ENCODE data around the gene KBTBD2. TPM values are rescaled to one million over a fixed set of nuclear protein-coding genes. Genes with fewer than 3 reads are reported as not detected.
"Not testable (repeated sequence)": the region's sequence is repeated elsewhere in the genome, so short reads cannot be mapped to it uniquely, and the experiment has no call there.

Gene KBTBD2
- 36.8 and 38.5 TPM in 2 replicates for total RNA-seq

GRCh38 chr7:32891043-32891799 is at the start of gene KBTBD2:
Gene KBTBD2, minus strand, starts transcription at chr7:32891760. Its CDS starts 12,156 bp downstream, at chr7:32879604.
- intact Hi-C loops (cut with micrococcal nuclease) = loop anchor here (2.0 kb wide), 2 partner anchors 20 to 44 kb away; no protein-coding TSS in a partner anchor

DNA sequence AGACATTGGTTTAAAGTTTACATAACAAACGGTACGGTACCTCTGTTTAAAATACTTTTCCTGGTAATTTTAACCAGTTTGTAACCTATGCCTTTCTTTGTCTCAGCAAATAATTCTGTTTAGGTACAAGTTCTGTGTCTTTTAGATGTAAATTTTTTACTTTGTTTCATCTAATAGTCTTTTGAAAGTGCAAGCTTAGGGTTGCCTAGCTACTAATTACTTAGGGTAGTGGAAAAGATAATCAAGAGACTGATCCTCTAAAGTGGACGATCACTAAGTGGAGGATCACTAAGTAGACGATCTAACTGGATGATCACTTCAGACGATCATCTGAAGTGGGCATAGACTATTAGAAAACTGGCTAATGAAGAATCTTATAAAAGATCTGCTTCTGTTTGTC is 49.6 kb upstream of the KBTBD2 start:
- intact Hi-C loops (cut with micrococcal nuclease) = loop anchor here (5.0 kb wide), 1 partner anchor 166 kb away; the partner anchor contains the start of gene RP9

DNA sequence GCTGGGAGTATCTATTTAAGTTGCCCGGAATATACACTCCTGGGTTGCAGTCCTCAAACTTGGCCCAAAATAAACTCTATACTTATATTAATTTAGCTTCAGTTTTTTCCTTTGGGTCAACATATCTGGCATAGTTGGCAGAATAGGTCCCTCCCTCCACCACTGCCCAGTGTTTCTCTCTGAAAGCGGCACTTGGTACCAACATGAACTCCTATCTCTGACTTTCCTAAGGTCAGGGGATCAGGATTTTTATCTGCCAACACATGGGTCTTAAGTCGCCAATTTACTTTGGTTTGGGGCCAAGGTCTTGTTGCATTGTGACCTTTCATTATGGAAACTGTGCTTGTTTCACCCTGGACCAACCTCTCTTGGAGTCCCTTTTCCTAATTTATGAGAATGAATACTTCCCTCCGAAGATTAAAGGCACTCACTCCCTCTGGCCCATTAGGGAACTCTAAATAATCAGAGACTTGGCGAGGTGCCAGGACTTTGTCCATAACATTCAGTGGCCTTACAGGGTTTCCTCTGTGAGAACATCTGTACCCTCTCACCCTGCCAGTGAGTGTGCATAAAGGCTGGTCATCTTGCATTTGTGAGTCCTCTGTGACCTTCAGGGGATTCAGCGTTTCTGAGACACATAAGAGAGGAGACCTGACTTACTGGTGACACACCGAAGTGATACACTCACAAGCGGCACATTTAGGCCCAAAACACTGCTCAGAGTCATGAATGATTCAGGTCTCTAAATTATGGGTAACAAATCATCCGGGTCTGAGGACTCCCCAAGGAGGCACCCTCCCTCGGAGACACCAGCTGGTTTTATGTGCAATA is 46.0 kb upstream of the KBTBD2 start:
- intact Hi-C loops (cut with micrococcal nuclease) = no loop called here

DNA sequence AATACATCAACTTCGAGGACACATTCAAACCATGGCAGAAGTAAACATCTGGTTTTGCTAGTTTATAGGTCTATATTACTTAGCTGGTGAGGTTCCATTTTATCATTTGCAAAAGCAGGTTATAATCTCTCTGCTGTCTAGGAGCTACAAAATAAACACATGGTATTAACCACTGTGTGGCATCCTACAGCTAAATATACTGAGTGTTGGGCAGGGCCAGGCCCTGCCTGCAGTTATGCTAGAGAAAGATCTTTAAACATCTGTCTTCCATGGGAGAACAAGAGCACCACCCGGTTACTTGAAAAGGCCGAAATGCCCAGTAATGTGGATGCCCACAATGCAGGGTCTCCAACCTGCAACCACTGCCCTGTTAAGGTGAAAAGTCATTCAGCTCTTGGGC is 45.1 kb upstream of the KBTBD2 start:
- intact Hi-C loops (cut with micrococcal nuclease) = no loop called here

DNA sequence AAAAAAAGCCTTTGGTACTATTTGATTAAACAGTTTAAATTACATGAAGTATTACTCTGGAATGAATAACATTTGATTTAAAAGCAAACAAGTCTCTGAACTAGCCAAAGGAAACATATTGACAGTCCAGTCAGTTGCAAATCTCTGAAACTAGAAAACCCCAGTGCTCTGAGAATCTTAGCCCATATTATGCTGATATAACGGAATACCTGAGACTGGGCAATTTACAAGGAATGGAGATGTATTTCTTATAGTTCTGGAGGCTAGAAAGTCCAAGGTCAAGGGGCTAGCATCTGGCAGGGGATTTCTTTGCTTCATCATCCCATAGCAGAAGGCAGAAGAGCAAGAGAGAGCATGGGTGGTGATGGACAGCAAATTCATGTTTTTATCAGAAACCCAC is 44.0 kb upstream of the KBTBD2 start:
- intact Hi-C loops (cut with micrococcal nuclease) = no loop called here

GRCh38 chr7:32930378-32930777 is 38.8 kb upstream of the KBTBD2 start:
- intact Hi-C loops (cut with micrococcal nuclease) = no loop called here

DNA sequence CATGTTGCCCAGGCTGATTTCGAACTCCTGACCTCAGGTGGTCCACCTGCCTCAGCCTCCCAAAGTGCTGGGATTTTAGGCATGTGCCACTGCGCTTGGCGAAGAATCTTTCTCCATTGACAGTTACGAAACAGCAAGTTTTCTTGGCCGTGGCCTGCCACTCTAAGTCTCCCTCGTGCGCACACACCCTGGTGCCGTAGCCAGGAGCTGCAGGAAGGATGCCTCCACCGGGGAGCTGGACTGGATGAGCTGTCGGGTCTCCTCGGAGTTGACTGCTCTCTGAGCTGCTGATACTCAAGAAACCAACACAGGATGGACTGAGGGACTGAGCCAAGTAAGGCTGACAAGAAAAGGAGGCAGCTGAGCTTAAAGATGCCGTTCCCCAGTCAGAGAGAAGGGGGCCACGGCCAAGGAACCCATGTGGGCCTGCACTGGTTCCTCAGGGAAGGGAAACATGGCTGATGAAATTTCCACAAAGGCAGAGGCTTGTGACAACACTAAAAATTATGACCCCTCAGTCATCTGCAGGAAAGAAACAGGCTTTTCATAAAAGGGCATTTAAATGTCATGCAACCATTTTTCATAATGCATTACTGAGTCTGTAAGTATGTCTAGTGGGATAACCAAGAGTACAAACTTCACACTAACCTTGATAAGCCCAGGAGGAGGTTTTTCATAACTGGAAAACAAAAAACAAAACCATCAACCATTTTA is 38.0 kb upstream of the KBTBD2 start:
- intact Hi-C loops (cut with micrococcal nuclease) = no loop called here

- intact Hi-C loops (cut with micrococcal nuclease) = no loop called here
These were observed 37.3 kb upstream of the KBTBD2 start for GRCh38 chr7:32928785-32929298.

DNA sequence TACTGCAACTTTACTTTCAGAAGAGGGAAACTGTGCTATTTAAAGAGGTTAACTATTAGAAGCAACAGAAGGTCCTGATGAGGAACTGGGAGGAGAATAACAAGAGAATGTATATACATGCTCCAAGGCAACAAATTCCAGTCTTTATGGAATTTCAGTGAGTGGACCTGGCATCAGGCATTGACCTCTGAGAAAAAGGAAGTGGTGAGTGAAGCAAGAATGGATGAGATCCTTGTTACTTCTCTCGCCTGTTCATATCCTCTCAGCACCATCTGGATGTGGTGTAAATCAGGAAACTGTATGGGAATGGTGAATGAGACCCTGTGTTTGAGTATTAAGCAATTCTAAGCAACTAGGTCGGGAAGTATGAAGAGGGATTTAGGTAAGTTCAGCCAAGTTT is 30.3 kb upstream of the KBTBD2 start:
- intact Hi-C loops (cut with micrococcal nuclease) = no loop called here

GRCh38 chr7:32916994-32917393 is 25.4 kb upstream of the KBTBD2 start:
- intact Hi-C loops (cut with micrococcal nuclease) = not testable (repeated sequence)

- intact Hi-C loops (cut with micrococcal nuclease) = no loop called here
These were observed 24.4 kb upstream of the KBTBD2 start for GRCh38 chr7:32916006-32916405.

DNA sequence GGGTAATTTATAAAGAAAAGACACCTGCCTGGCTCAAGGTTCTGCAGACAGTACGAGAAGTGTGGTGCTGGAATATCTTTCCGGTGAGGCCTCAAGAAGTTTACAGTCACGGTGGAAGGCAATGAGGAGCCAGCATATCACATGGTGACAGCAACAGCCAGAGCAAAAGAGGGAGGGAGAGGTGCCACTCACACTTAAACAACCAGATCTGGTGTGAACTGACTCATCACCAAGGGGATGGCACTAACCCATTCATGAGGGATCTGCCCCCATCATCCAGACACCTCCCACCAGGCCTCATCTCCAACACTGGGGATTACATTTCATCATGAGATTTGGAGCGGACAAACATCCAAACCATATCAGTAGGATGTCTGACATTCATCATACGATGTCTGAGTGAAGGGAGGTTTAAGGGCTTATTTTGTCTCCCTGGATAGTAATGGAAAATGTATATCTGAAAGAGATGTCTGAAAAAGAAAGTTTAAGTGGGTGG is 23.5 kb upstream of the KBTBD2 start:
- intact Hi-C loops (cut with micrococcal nuclease) = no loop called here

- intact Hi-C loops (cut with micrococcal nuclease) = no loop called here
These were observed 22.6 kb upstream of the KBTBD2 start for GRCh38 chr7:32914184-32914583.

GRCh38 chr7:32910195-32910594 is 18.6 kb upstream of the KBTBD2 start:
- intact Hi-C loops (cut with micrococcal nuclease) = no loop called here

DNA sequence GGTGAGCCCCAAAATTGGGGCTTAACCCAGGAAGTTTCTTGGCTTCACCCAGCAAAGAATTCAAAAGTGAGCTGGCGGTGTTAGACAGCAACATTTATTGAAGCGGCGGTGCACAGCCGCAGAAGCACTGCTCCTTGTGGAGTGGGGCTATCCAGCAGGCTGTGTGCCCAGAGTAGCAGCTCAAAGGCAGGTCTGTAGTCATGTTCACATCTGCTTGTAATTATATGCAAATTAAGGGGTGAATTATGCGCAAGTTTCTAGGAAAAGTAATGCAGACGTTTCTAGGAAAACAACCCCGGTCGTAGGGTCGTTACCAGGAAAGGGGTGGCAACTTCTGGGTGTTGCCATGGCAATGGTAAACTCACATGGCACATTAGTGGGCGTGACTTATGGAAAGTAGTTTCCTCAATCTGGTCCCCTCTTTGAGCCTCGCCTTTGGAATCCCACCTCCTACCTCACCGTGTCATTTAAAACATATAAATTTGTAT is 13.7 kb upstream of the KBTBD2 start:
- intact Hi-C loops (cut with micrococcal nuclease) = loop anchor here (1.0 kb wide), 6 partner anchors 13 to 410 kb away; partner anchors contain the start of genes AVL9 and BBS9

GRCh38 chr7:32901629-32902028 is 10.1 kb upstream of the KBTBD2 start:
- intact Hi-C loops (cut with micrococcal nuclease) = no loop called here

DNA sequence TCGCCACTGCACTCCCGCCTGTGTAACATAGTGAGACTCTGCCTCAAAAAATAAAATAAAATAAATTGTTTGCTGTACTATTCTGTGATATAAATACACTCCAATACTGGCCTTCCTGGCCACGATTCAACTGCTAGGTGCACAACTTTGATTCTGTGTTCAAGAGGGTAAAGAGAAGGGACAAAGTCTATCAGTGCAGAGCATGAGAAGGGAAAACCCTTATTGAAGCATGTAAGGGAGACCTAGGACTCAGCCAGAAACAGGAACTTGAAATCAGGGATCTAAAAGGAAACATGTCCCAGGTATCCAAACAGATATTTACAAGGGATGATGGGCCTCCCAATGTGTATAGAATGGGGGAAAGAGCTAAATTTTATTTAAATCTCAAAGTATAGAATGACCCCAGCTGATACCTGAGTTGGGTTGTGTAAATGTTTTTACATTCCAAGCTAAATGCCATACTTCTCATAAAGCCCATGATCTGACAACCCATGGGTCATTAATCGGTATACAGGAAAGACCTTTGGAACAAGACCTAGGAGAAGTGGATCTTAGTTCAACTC is 9.0 kb upstream of the KBTBD2 start:
- intact Hi-C loops (cut with micrococcal nuclease) = no loop called here

DNA sequence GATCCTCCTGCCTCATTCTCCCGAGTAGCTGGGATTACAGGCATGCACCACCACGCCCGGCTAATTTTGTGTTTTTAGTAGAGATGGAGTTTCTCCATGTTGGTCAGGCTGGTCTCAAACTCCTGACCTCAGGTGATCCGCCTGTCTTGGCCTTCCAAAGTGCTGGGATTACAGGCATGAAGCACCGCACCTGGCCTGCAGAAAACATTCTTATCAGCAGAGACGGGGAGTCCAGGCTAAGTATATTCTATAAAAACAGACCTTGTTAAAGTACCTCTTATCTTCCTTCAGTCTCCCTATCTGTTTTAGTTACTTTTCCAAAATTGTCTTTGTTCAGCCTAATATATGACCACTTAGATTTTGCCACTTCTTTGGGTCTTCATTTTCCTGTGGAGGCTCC is 5.8 kb upstream of the KBTBD2 start:
- intact Hi-C loops (cut with micrococcal nuclease) = not testable (repeated sequence)

GRCh38 chr7:32896564-32897347 is 5.2 kb upstream of the KBTBD2 start:
- intact Hi-C loops (cut with micrococcal nuclease) = no loop called here

DNA sequence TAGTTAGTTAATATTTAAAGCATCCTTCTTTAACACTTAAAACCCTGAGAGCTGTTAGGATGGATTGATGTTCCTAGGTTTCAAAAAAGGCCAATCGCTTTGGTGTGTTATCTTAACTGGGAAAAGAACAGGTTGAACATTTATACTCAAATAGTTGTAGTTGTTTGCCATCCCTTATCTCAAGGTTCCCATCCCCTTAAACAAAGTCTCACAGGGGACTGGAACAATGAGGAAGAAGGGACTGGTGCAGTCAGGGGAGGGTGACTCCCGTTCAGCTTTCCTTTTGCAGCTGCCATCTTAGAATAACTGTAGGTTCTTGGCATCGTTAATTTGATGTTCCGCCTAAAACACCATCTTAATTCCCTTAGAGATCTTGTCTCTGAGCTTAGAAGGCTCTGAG is 2.6 kb upstream of the KBTBD2 start:
- intact Hi-C loops (cut with micrococcal nuclease) = no loop called here

All from T-helper 2 cell treated with Interferon-gamma antibody and Interleukin-4, amounts not matched to agents 100 ng/mL and 5 ng/mL, for 36 hours (primary cell).